Choroid plexus epithelial cell (primary cell): Measurements from ENCODE around the gene BMP4.

ENCODE experiments used
- DNase-seq: peaks from one replicate; pipeline ENCODE4 v3.0.0-alpha.2; 2010; ENCODE audit warnings: low read depth
- H3K4me3 ChIP-seq: 2 replicates; pipeline ENCODE4 v1.5.1; 2011; ENCODE audit warnings: low read depth, mild to moderate bottlenecking, control low read depth, low read length, moderate library complexity
- TF ChIP-seq, protein P1 (sequence below): conservative IDR thresholded peaks from 2 replicates; pipeline ENCODE4 v1.5.1; 2011; ENCODE audit warnings: low read depth, mild to moderate bottlenecking, control low read depth, inconsistent platforms, low read length, moderate library complexity

Gene BMP4

GRCh38 chr14:53954551-53955228 is 1.9 kb downstream of the BMP4 start:
- TF ChIP-seq, protein P1, sequence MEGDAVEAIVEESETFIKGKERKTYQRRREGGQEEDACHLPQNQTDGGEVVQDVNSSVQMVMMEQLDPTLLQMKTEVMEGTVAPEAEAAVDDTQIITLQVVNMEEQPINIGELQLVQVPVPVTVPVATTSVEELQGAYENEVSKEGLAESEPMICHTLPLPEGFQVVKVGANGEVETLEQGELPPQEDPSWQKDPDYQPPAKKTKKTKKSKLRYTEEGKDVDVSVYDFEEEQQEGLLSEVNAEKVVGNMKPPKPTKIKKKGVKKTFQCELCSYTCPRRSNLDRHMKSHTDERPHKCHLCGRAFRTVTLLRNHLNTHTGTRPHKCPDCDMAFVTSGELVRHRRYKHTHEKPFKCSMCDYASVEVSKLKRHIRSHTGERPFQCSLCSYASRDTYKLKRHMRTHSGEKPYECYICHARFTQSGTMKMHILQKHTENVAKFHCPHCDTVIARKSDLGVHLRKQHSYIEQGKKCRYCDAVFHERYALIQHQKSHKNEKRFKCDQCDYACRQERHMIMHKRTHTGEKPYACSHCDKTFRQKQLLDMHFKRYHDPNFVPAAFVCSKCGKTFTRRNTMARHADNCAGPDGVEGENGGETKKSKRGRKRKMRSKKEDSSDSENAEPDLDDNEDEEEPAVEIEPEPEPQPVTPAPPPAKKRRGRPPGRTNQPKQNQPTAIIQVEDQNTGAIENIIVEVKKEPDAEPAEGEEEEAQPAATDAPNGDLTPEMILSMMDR: no peak
- H3K4me3 ChIP-seq: peak overlapping the region; percentile 48
- DNase-seq: peak; percentile 13

DNA sequence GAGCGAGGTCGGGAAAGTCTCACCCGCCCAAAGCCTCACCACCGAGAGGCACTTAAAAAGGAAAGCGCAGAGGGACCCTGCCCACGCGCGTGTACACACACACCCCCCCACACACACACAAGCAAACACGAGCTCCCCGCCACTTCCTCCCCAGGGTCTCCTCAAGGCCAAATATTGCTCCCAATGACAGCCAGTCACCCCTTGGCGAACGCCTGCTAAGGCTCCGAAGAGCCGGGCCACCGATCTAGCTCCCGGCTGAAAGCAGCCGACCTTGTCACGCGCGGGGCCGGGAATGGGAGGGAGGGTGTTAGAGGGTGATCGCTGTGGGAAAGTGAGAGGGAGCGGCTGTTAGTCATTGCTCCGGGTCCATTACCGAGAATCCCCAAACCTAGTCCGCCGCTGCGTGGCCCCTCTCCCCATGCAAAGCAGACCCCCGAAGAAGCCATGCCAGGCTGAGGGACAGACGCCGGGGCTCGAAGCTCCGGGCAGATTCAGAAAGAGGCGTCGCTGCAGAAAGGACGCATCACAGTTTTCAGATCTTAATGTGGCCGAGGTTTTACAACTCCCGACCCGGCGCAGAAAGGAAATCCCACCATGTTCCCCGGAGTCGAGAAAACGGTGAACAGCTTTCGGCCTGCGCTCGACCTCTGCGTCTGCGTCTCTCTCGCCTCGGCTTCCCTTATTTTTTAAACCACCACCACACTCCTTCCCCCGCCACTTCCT is 2.6 kb downstream of the BMP4 start:
- TF ChIP-seq, protein P1: no peak
- peak overlapping the region; percentile 48 for H3K4me3 ChIP-seq
- peak; percentile 14 for DNase-seq

- TF ChIP-seq, protein P1: no peak
- H3K4me3 ChIP-seq: peak overlapping the region; percentile 48
- peak; percentile 52 for DNase-seq
Observed at GRCh38 chr14:53953002-53953827, 3.4 kb downstream of the BMP4 start.

DNA sequence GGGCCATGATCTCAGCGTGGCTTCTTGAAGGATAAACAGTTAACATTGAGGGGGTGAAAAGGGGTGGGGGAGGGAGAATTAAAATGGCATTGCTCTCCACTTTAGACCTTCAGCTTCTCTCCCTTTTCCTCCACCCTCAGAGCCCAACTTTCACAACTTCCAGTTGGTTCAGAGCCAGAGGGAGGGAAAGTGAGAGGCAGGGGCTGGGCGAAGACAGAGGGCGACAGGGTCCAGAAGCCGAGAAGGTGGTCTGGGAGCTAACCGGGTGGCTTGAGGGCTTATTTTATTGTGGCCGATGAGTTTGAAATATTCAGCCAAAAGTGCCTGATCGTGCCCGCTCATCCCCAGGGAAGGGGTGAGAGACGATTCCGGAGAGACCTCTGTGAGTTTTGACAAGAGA is 4.1 kb downstream of the BMP4 start:
- no peak for DNase-seq
- TF ChIP-seq, protein P1: no peak
- H3K4me3 ChIP-seq: peak overlapping the region; percentile 48

DNA sequence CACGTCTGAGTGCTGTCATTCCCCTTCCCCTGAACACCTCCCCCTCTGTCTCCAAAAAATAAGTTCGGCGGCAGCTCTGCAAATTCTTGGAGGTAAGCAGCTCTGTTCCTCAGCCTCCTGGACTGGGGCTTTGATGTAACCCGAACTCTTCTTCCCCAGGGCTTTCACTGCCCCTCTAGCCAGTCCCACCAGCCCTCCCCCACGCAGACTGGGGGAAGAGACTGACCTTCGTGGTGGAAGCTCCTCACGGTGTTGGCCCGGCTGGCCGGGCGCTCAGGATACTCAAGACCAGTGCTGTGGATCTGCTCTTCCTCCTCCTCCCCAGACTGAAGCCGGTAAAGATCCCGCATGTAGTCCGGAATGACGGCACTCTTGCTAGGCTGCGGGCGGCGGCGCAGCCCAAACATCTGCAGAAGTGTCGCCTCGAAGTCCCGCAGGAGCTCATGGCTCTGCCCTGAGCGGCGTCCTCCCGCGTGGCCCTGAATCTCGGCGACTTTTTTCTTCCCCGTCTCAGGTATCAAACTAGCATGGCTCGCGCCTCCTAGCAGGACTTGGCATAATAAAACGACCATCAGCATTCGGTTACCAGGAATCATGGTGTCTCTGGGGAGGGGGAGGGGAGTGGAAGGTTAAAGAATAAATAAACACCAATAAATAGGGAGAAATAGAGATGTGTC is 4.9 kb downstream of the BMP4 start:
- peak overlapping the region; percentile 28 for H3K4me3 ChIP-seq
- TF ChIP-seq, protein P1: no peak
- no peak for DNase-seq

DNA sequence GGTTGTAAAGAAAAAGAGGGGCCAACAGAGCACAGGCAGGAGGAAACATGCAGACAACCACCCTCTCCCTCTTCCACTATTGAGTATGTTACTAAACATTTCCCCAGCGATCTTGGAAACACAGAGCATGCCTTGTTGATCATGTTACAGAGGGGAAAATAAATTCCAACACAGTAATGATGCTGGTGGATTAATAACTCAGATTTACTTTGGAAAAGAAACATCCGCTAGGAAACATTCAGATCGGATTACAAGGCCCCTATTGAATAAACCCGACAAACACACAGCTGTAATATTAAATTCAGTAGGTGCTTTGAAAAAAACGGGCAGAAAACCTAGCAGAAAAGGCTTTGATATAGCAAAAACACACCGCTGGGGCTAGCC is 5.4 kb downstream of the BMP4 start:
- no peak for DNase-seq
- no peak overlapping the region for H3K4me3 ChIP-seq
- TF ChIP-seq, protein P1: no peak
